Measurements from ENCODE around the gene ACTR6. TPM values are rescaled to one million over a fixed set of nuclear protein-coding genes. Genes with fewer than 3 reads are reported as not detected.
"Not testable (repeated sequence)": the region's sequence is repeated elsewhere in the genome, so short reads cannot be mapped to it uniquely, and the experiment has no call there.

Gene ACTR6
- total RNA-seq, 2 donors from 2014 or later = 12.1 to 19.4 TPM

GRCh38 chr12:100173111-100173510, 27.5 kb upstream of the ACTR6 start:
- no peaks in the 10 kb centered on the region for H3K27me3 ChIP-seq
- no peaks in the 10 kb centered on the region for H3K36me3 ChIP-seq
- no peak for TF ChIP-seq CTCF (IDR thresholded peaks at IDR 0.05)
- H3K27ac ChIP-seq = no peak overlapping the region
- peak; percentile 16 for DNase-seq (ENCODE audit: low spot score)
- no peak overlapping the region for H3K4me3 ChIP-seq
- no peaks in the 10 kb centered on the region for H3K9me3 ChIP-seq
- H3K4me1 ChIP-seq = no peaks in the 10 kb centered on the region

GRCh38 chr12:100174495-100174894, 26.1 kb upstream of the ACTR6 start:
- Histone ChIP-seq H3K27me3 (no peaks in the 10 kb centered on the region), H3K4me1 (no peaks in the 10 kb centered on the region), H3K36me3 (no peaks in the 10 kb centered on the region), H3K27ac (no peak overlapping the region), H3K4me3 (no peak overlapping the region), H3K9me3 (no peaks in the 10 kb centered on the region)
- no peak for TF ChIP-seq CTCF (IDR thresholded peaks at IDR 0.05)
- DNase-seq (ENCODE audit: low spot score) = no peak

- not testable (repeated sequence) for H3K9me3 ChIP-seq; DNase-seq (ENCODE audit: low spot score); H3K27me3 ChIP-seq; H3K4me3 ChIP-seq; H3K27ac ChIP-seq; H3K36me3 ChIP-seq; H3K4me1 ChIP-seq
Measured at GRCh38 chr12:100176493-100176892, 24.1 kb upstream of the ACTR6 start.

GRCh38 chr12:100179252-100179651, 21.4 kb upstream of the ACTR6 start:
- H3K4me3 ChIP-seq = no peak overlapping the region
- TF ChIP-seq CTCF (IDR thresholded peaks at IDR 0.05) = no peak

GRCh38 chr12:100184549-100185145, 16.0 kb upstream of the ACTR6 start:
- peak; percentile 18 for DNase-seq (ENCODE audit: low spot score)
- H3K27ac ChIP-seq = no peak overlapping the region
- no peak overlapping the region for H3K4me3 ChIP-seq

More at GRCh38 chr12:100179252-100179651, 21.4 kb upstream of the ACTR6 start:
- DNase-seq (ENCODE audit: low spot score) = no peak
- no peaks in the 10 kb centered on the region for H3K4me1 ChIP-seq
- no peak overlapping the region for H3K27ac ChIP-seq
- no peaks in the 10 kb centered on the region for H3K36me3 ChIP-seq
- H3K27me3 ChIP-seq = no peaks in the 10 kb centered on the region
- no peaks in the 10 kb centered on the region for H3K9me3 ChIP-seq

GRCh38 chr12:100185361-100185894, 15.2 kb upstream of the ACTR6 start:
- Histone ChIP-seq H3K27me3 (no peaks in the 10 kb centered on the region), H3K27ac (peak overlapping the region in 1 of 2 donors; percentile 22), H3K4me3 (peak overlapping the region in 1 of 2 donors; percentile 15), H3K4me1 (peaks cover 0 to 25% of the 10 kb centered on the region in 2 donors), H3K9me3 (no peaks in the 10 kb centered on the region), H3K36me3 (no peaks in the 10 kb centered on the region)
- no peak for TF ChIP-seq CTCF (IDR thresholded peaks at IDR 0.05)
- DNase-seq (ENCODE audit: low spot score) = peak; percentile 44

More at GRCh38 chr12:100184549-100185145, 16.0 kb upstream of the ACTR6 start:
- no peaks in the 10 kb centered on the region for H3K36me3 ChIP-seq
- H3K9me3 ChIP-seq = no peaks in the 10 kb centered on the region
- peaks cover 0 to 25% of the 10 kb centered on the region in 2 donors for H3K4me1 ChIP-seq
- H3K27me3 ChIP-seq = no peaks in the 10 kb centered on the region
- TF ChIP-seq CTCF (IDR thresholded peaks at IDR 0.05) = no peak
